WTC11 (cell line): ENCODE data around the gene SNAP25. TPM values are rescaled to one million over a fixed set of nuclear protein-coding genes. Genes with fewer than 3 reads are reported as not detected.

Source experiments
- ATAC-seq: fragments of 200-7000 bp; cut with Tn5 transposase; 2 replicates; pipeline ENCODE4 v1.10.0; 2021; ENCODE audit warnings: mild to moderate bottlenecking, moderate library complexity
- CTCF ChIA-PET: fragments of 300-600 bp; sonication (Branson Sonifier 250); formaldehyde crosslinking; loops from one replicate; lab custom pipeline; 2021; ENCODE audit warnings: antibody characterized with exemption; lab: Charles Lee
- POLR2A ChIA-PET: fragments of 350-600 bp; sonication (Branson Sonifier 250); formaldehyde crosslinking; loops from one replicate; lab custom pipeline; 2021; ENCODE audit warnings: antibody characterized with exemption; lab: Charles Lee
- DNase-seq: peaks from one replicate; pipeline ENCODE4 v3.0.0; 2021; ENCODE audit warnings: low spot score
- H3K27ac Mint-ChIP-seq: 2 replicates; pipeline ENCODE4 v1.8.0; 2021; ENCODE audit warnings: mixed read lengths
- H3K27me3 Mint-ChIP-seq: 2 replicates; pipeline ENCODE4 v1.8.0; 2021; ENCODE audit warnings: low read depth, mild to moderate bottlenecking, moderate library complexity, mixed read lengths
- H3K36me3 Mint-ChIP-seq: 2 replicates; pipeline ENCODE4 v1.8.0; 2021; ENCODE audit warnings: mixed read lengths
- H3K4me1 Mint-ChIP-seq: 2 replicates; pipeline ENCODE4 v1.8.0; 2022; ENCODE audit warnings: mixed read lengths
- H3K4me3 Mint-ChIP-seq: 2 replicates; pipeline ENCODE4 v1.8.0; 2021; ENCODE audit warnings: mild to moderate bottlenecking, moderate library complexity, mixed read lengths
- H3K9me3 Mint-ChIP-seq: 2 replicates; pipeline ENCODE4 v1.8.0; 2021; ENCODE audit warnings: mixed read lengths
- CBFB ChIP-seq: sonication (generic); formaldehyde crosslinking; IDR thresholded peaks from 2 replicates; pipeline ENCODE4 v1.8.1; 2022; ENCODE audit warnings: mild to moderate bottlenecking, low read depth, missing genetic modification reagents
- CREB1 ChIP-seq: sonication (generic); formaldehyde crosslinking; IDR thresholded peaks from 2 replicates; pipeline ENCODE4 v1.8.0; 2023; ENCODE audit warnings: mild to moderate bottlenecking, missing genetic modification reagents
- GABPB1 ChIP-seq: sonication (generic); formaldehyde crosslinking; IDR thresholded peaks from 2 replicates; pipeline ENCODE4 v1.8.1; 2023; ENCODE audit warnings: mild to moderate bottlenecking, missing genetic modification reagents
- GTF2I ChIP-seq: fragments of 250-450 bp; sonication (Bioruptor Pico); conservative IDR thresholded peaks from 2 replicates; pipeline ENCODE4 v1.4.0; 2021; ENCODE audit warnings: mild to moderate bottlenecking
- NFATC4 ChIP-seq: fragments of 250-450 bp; sonication (Bioruptor Pico); IDR thresholded peaks from 2 replicates; pipeline ENCODE4 v1.9.0; 2021; ENCODE audit warnings: mild to moderate bottlenecking
- NFYB ChIP-seq: sonication (generic); formaldehyde crosslinking; conservative IDR thresholded peaks from 2 replicates; pipeline ENCODE4 v1.8.0; 2022; ENCODE audit warnings: low read depth, missing genetic modification reagents
- NR2C2 ChIP-seq: sonication (generic); formaldehyde crosslinking; IDR thresholded peaks from 2 replicates; pipeline ENCODE4 v1.8.0; 2022; ENCODE audit warnings: mild to moderate bottlenecking, missing genetic modification reagents
- ZBTB21 ChIP-seq: sonication (generic); formaldehyde crosslinking; IDR thresholded peaks from 2 replicates; pipeline ENCODE4 v1.8.1; 2023; ENCODE audit warnings: mild to moderate bottlenecking, missing genetic modification reagents, borderline replicate concordance
- ZNF121 ChIP-seq: sonication (generic); formaldehyde crosslinking; IDR thresholded peaks from 2 replicates; pipeline ENCODE4 v1.8.0; 2023; ENCODE audit warnings: missing genetic modification reagents
- ZNF219 ChIP-seq: sonication (generic); formaldehyde crosslinking; IDR thresholded peaks from 2 replicates; pipeline ENCODE4 v1.8.0; 2023; ENCODE audit warnings: missing genetic modification reagents, mild to moderate bottlenecking, borderline replicate concordance
- ZNF263 ChIP-seq: sonication (generic); formaldehyde crosslinking; IDR thresholded peaks from 2 replicates; pipeline ENCODE4 v1.8.1; 2022; ENCODE audit warnings: low read depth, mild to moderate bottlenecking, moderate library complexity, missing genetic modification reagents
- ZNF423 ChIP-seq: fragments of 250-450 bp; sonication (Bioruptor Pico); IDR thresholded peaks from 2 replicates; pipeline ENCODE4 v2.1.2; 2022; ENCODE audit warnings: mild to moderate bottlenecking, moderate library complexity
- total RNA-seq: library from RNA; stranded (reverse); gene quantifications from 3 replicates; pipeline ENCODE4 v1.2.3, GENCODE V29; 2021
- TF ChIP-seq, protein P1 (sequence below): sonication (generic); formaldehyde crosslinking; IDR thresholded peaks from 2 replicates; pipeline ENCODE4 v1.8.0; 2022; ENCODE audit warnings: mild to moderate bottlenecking, missing genetic modification reagents
- TF ChIP-seq, protein P2 (sequence below): sonication (generic); formaldehyde crosslinking; IDR thresholded peaks from 2 replicates; pipeline ENCODE4 v1.8.1; 2023; ENCODE audit warnings: mild to moderate bottlenecking, missing genetic modification reagents, moderate library complexity
- TF ChIP-seq, protein P3 (sequence below): sonication (generic); formaldehyde crosslinking; IDR thresholded peaks from 2 replicates; pipeline ENCODE4 v1.8.0; 2022; ENCODE audit warnings: mild to moderate bottlenecking, missing genetic modification reagents
- TF ChIP-seq, protein P4 (sequence below): sonication (generic); formaldehyde crosslinking; IDR thresholded peaks from 2 replicates; pipeline ENCODE4 v1.8.1; 2023; ENCODE audit warnings: mild to moderate bottlenecking, missing genetic modification reagents, borderline replicate concordance
- TF ChIP-seq, protein P5 (sequence below): sonication (generic); formaldehyde crosslinking; IDR thresholded peaks from 2 replicates; pipeline ENCODE4 v1.8.0; 2023; ENCODE audit warnings: missing genetic modification reagents
- TF ChIP-seq, protein P6 (sequence below): fragments of 250-450 bp; sonication (Bioruptor Pico); IDR thresholded peaks from 2 replicates; pipeline ENCODE4 v1.8.0; 2021; ENCODE audit warnings: mild to moderate bottlenecking
- TF ChIP-seq, protein P7 (sequence below): sonication (generic); formaldehyde crosslinking; IDR thresholded peaks from 2 replicates; pipeline ENCODE4 v1.8.1; 2022; ENCODE audit warnings: mild to moderate bottlenecking, moderate library complexity, missing genetic modification reagents

Gene SNAP25
- total RNA-seq, 1 experiment from 2014 or later, result 0.72 TPM

DNA sequence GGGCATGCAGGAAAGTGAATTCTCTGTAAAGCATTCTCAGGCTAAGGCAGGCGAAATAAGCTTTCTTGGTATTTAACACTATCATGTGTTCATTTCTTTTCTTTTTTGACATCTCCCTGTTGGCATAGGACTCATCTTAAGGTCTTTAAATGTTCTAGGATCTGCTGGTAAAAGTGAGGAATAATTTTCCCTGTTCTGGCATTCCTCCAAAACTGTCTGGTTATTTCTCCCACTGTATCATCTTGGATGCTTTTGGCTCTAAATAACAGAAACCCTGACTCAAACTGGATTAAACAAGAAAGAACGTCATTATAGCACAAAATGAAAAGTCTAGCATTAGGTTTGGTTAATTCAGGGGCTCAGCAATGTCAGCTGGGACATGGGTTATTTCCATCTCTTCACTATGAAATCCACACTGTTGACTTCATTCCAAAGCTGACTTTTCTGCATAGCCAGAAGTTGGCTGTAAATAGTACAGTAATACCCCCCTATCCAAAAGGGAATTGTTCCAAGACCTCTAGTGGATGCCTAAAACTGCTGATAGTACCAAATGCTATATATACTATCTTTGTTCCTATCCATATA, 37.9 kb upstream of the SNAP25 start (continued):
- TF ChIP-seq, protein P1, sequence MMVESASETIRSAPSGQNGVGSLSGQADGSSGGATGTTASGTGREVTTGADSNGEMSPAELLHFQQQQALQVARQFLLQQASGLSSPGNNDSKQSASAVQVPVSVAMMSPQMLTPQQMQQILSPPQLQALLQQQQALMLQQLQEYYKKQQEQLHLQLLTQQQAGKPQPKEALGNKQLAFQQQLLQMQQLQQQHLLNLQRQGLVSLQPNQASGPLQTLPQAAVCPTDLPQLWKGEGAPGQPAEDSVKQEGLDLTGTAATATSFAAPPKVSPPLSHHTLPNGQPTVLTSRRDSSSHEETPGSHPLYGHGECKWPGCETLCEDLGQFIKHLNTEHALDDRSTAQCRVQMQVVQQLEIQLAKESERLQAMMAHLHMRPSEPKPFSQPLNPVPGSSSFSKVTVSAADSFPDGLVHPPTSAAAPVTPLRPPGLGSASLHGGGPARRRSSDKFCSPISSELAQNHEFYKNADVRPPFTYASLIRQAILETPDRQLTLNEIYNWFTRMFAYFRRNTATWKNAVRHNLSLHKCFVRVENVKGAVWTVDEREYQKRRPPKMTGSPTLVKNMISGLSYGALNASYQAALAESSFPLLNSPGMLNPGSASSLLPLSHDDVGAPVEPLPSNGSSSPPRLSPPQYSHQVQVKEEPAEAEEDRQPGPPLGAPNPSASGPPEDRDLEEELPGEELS (CRISPR knock-in tag), result no peak
- TF ChIP-seq, protein P2, sequence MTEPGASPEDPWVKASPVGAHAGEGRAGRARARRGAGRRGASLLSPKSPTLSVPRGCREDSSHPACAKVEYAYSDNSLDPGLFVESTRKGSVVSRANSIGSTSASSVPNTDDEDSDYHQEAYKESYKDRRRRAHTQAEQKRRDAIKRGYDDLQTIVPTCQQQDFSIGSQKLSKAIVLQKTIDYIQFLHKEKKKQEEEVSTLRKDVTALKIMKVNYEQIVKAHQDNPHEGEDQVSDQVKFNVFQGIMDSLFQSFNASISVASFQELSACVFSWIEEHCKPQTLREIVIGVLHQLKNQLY (CRISPR knock-in tag), result no peak

DNA sequence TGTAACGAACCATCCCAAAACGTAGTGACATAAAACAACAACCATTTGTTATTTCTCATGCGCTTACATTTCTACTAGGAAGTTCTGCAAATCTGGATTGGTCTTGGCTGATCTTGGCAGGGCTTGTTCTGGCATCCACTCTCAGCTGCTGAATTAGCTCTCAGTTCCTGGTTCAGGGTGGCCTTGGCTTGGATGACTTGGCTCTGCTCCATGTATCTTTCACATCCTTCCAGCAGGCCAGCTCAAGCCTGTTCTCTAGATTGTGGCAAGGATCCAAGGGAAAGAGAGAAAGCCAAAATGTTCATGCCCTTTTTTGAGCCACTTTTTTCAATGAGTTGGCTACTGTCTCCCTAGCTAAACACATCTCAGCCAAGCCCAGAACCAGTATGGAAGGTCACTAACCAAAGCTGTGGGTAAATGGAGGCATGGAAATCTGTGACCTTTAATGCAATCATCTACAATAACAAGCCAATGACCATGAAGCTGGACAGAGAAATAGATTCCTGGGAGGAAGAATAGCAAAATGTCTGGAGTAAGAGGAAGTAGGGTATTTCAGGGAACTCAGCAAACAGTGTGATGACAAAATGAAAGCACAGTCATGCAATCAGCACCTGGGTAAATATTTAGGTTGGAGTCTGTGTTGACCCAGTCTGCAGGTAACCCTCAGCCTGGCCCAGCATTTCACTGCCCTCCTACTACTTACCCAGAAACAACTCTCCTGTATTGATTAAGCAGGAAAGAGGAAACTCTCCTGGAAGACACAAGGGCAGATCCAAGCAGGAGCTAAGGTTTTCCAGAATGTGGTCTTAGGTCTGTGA, 32.7 kb upstream of the SNAP25 start:
- POLR2A ChIA-PET, result no interaction called here
- Mint-ChIP-seq H3K36me3 (no peaks in the 10 kb centered on the region), H3K27ac (no peak overlapping the region), H3K27me3 (no peaks in the 10 kb centered on the region; the same call in 1 of the 2 replicates)
- TF ChIP-seq ZBTB21 (CRISPR knock-in tag) (no peak), ZNF121 (CRISPR knock-in tag) (no peak), CBFB (CRISPR knock-in tag) (no peak)
- TF ChIP-seq, protein P3, sequence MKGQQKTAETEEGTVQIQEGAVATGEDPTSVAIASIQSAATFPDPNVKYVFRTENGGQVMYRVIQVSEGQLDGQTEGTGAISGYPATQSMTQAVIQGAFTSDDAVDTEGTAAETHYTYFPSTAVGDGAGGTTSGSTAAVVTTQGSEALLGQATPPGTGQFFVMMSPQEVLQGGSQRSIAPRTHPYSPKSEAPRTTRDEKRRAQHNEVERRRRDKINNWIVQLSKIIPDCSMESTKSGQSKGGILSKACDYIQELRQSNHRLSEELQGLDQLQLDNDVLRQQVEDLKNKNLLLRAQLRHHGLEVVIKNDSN (CRISPR knock-in tag), result no peak
- TF ChIP-seq, all 79 proteins: peak for 0
- ATAC-seq (no peak), DNase-seq (no peak)
- Mint-ChIP-seq H3K4me1 (no peaks in the 10 kb centered on the region), H3K9me3 (peaks cover 3% of the 10 kb centered on the region; the same call in 1 of the 2 replicates), H3K4me3 (no peak overlapping the region)
- CTCF ChIA-PET, result interaction anchor here (0.8 to 0.9 kb wide), 2 partner anchors 11 to 40 kb away, joined by 4 to 5 read pairs; no protein-coding TSS in a partner anchor

DNA sequence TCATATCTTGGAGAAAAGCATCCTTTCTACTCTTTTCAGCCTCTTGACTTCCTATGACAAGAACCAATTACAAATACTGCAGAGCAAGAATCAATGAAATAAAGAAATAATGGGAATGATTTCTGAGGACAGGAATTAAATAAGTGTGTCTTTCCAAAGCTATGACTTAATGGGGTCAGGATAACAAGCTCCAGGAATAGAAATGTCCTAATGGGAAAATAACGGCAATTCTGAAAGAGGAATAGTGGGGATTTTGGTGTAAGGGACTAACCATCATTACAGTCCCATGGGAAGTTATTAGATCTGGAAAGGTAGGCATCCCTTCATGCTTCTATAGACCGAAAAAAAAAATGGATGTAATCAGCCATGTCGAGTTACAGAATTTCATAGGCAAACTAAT, 28.2 kb upstream of the SNAP25 start:
- Mint-ChIP-seq H3K36me3 (no peaks in the 10 kb centered on the region), H3K27me3 (no peaks in the 10 kb centered on the region; the same call in 1 of the 2 replicates), H3K4me1 (no peaks in the 10 kb centered on the region), H3K4me3 (no peak overlapping the region), H3K9me3 (peaks cover 14% of the 10 kb centered on the region), H3K27ac (no peak overlapping the region)
- CTCF ChIA-PET, result interaction anchor here (0.7 kb wide), 1 partner anchor 11 kb away, joined by 3 read pairs; no protein-coding TSS in a partner anchor
- ATAC-seq (no peak), DNase-seq (no peak)
- TF ChIP-seq ZNF263 (CRISPR knock-in tag), result no peak
- no peak for TF ChIP-seq GABPB1 (CRISPR knock-in tag)
- POLR2A ChIA-PET, result no interaction called here

DNA sequence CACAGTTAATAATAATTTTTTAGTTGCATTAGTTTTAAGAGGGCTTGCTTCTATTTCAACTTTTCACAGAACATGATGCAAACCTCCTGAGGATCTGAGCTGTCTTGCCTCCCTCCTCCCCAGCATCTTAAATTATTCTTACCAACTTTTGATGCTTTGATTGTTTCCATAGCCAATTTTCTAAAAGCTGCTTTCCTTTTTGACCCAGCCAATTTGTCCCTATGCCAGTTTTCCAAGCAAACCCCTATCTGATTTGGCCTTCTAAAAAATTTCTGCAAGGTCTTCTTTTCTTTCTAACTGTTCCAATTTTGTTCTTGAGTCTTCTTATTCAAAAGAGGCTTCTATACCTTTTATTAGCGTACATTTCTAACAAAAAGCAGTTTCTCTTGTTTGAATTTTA, 26.5 kb upstream of the SNAP25 start:
- Mint-ChIP-seq H3K4me1 (no peaks in the 10 kb centered on the region), H3K27ac (no peak overlapping the region), H3K36me3 (no peaks in the 10 kb centered on the region), H3K9me3 (peaks cover 14% of the 10 kb centered on the region), H3K27me3 (no peaks in the 10 kb centered on the region; the same call in 1 of the 2 replicates), H3K4me3 (no peak overlapping the region)
- no peak for ATAC-seq
- DNase-seq, result no peak
- ChIA-PET POLR2A (no interaction called here), CTCF (no interaction called here)
- no peak for TF ChIP-seq ZNF423 (CRISPR knock-in tag)
- TF ChIP-seq, protein P4, sequence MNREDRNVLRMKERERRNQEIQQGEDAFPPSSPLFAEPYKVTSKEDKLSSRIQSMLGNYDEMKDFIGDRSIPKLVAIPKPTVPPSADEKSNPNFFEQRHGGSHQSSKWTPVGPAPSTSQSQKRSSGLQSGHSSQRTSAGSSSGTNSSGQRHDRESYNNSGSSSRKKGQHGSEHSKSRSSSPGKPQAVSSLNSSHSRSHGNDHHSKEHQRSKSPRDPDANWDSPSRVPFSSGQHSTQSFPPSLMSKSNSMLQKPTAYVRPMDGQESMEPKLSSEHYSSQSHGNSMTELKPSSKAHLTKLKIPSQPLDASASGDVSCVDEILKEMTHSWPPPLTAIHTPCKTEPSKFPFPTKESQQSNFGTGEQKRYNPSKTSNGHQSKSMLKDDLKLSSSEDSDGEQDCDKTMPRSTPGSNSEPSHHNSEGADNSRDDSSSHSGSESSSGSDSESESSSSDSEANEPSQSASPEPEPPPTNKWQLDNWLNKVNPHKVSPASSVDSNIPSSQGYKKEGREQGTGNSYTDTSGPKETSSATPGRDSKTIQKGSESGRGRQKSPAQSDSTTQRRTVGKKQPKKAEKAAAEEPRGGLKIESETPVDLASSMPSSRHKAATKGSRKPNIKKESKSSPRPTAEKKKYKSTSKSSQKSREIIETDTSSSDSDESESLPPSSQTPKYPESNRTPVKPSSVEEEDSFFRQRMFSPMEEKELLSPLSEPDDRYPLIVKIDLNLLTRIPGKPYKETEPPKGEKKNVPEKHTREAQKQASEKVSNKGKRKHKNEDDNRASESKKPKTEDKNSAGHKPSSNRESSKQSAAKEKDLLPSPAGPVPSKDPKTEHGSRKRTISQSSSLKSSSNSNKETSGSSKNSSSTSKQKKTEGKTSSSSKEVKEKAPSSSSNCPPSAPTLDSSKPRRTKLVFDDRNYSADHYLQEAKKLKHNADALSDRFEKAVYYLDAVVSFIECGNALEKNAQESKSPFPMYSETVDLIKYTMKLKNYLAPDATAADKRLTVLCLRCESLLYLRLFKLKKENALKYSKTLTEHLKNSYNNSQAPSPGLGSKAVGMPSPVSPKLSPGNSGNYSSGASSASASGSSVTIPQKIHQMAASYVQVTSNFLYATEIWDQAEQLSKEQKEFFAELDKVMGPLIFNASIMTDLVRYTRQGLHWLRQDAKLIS (CRISPR knock-in tag), result no peak
- TF ChIP-seq ZNF219 (CRISPR knock-in tag), result no peak
- TF ChIP-seq CREB1, result no peak
- TF ChIP-seq GTF2I, result no peak
- TF ChIP-seq, protein P5, sequence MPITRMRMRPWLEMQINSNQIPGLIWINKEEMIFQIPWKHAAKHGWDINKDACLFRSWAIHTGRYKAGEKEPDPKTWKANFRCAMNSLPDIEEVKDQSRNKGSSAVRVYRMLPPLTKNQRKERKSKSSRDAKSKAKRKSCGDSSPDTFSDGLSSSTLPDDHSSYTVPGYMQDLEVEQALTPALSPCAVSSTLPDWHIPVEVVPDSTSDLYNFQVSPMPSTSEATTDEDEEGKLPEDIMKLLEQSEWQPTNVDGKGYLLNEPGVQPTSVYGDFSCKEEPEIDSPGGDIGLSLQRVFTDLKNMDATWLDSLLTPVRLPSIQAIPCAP (CRISPR knock-in tag), result no peak
- TF ChIP-seq NFYB (CRISPR knock-in tag), result no peak
- TF ChIP-seq, protein P6, sequence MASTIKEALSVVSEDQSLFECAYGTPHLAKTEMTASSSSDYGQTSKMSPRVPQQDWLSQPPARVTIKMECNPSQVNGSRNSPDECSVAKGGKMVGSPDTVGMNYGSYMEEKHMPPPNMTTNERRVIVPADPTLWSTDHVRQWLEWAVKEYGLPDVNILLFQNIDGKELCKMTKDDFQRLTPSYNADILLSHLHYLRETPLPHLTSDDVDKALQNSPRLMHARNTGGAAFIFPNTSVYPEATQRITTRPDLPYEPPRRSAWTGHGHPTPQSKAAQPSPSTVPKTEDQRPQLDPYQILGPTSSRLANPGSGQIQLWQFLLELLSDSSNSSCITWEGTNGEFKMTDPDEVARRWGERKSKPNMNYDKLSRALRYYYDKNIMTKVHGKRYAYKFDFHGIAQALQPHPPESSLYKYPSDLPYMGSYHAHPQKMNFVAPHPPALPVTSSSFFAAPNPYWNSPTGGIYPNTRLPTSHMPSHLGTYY (CRISPR knock-in tag), result no peak
- TF ChIP-seq, protein P7, sequence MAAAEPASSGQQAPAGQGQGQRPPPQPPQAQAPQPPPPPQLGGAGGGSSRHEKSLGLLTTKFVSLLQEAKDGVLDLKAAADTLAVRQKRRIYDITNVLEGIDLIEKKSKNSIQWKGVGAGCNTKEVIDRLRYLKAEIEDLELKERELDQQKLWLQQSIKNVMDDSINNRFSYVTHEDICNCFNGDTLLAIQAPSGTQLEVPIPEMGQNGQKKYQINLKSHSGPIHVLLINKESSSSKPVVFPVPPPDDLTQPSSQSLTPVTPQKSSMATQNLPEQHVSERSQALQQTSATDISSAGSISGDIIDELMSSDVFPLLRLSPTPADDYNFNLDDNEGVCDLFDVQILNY, result no peak
- no peak for TF ChIP-seq NFATC4 (CRISPR knock-in tag)
- TF ChIP-seq NR2C2 (CRISPR knock-in tag), result no peak
